GM12873 (cell line): ENCODE results near the gene PRSS38.

ENCODE experiments used
- TF ChIP-seq, protein P1 (sequence below): IDR thresholded peaks from 2 replicates; pipeline ENCODE4 v1.5.1; 2012; ENCODE audit warnings: low read depth, mild to moderate bottlenecking, moderate library complexity, low read length, control low read depth; ENCODE audit not compliant: insufficient read depth; ENCODE audit errors: missing control alignments

The PRSS38 gene

DNA sequence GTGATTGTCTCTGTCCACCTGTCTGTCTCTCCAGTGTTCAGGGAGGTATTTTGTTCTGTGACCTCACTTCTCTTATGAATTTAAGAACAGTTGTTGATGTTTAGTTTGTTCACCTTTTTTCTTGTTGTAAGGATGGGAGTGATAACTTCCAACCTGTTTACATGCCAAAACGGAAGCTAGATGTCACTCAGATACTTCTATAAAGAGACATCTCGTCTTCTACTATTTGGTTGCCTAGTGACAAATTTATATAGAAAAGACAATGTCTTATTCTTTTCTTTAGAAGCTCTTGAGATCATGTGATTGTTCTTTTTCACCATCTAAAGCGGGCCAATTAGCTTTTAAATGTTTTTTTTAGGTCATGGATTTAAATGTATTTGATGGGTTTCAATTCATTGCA is 33.8 kb downstream of the PRSS38 start:
- TF ChIP-seq, protein P1, sequence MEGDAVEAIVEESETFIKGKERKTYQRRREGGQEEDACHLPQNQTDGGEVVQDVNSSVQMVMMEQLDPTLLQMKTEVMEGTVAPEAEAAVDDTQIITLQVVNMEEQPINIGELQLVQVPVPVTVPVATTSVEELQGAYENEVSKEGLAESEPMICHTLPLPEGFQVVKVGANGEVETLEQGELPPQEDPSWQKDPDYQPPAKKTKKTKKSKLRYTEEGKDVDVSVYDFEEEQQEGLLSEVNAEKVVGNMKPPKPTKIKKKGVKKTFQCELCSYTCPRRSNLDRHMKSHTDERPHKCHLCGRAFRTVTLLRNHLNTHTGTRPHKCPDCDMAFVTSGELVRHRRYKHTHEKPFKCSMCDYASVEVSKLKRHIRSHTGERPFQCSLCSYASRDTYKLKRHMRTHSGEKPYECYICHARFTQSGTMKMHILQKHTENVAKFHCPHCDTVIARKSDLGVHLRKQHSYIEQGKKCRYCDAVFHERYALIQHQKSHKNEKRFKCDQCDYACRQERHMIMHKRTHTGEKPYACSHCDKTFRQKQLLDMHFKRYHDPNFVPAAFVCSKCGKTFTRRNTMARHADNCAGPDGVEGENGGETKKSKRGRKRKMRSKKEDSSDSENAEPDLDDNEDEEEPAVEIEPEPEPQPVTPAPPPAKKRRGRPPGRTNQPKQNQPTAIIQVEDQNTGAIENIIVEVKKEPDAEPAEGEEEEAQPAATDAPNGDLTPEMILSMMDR = no peak

GRCh38 chr1:227854189-227854588 is 38.7 kb downstream of the PRSS38 start:
- TF ChIP-seq, protein P1 = no peak

DNA sequence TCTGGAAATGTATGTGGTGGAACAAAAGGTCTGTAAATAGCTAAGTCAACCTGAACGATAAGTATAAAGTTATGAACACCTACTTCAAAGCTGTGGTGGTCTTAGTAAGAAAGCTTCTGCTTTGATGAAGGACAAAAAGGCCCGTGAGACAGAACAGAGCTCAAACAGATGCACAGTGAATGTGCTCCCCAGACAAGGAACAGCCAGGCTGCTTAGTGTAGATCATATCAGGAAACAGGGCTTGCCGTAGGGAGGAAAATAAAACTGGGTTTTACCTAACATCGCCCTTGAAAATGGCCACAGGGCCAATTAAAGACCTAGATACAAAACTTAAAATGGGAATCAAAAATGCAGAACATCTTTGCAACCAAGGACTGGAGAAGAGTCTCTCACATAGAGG is 40.2 kb downstream of the PRSS38 start:
- TF ChIP-seq, protein P1 = no peak

DNA sequence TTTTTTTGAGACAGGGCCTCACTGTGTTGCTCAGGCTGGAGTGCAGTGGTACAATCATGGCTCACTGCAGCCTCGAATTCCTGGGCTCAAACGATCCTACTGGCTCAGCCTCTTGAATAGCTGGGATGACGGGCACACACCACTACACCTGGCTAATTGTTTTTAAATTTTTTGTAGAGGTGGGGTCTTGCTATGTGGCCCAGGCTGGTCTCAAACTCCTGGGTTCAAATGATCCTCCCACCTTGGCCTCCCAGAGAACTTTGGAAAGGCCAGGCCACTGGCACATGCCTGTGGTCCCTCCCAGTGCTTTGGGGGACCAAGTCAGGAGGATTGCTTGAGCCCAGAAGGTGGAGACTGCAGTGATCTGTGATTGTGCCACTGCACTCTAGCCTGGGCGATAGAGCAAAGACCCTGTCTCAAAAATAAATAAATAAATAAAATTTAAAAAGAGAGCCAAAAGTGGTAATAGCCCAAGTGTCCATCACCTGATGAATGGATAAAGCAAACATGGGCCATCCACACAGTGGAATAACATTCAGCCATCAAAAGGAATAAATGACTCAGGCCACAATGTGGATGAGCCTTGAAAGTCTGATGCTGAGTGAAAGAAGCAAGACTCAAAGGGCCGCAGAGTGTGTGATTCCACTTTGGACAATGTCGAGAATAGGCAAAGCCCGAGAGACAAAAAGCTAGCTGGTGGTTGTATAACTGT is 40.8 kb downstream of the PRSS38 start:
- TF ChIP-seq, protein P1 = no peak

GRCh38 chr1:227864882-227865281 is 49.4 kb downstream of the PRSS38 start:
- TF ChIP-seq, protein P1 = no peak

- TF ChIP-seq, protein P1 = no peak
These were observed 53.9 kb downstream of the PRSS38 start for GRCh38 chr1:227869279-227869842.

GRCh38 chr1:227869851-227870305 is 54.4 kb downstream of the PRSS38 start:
- TF ChIP-seq, protein P1 = no peak
